Effector memory CD8-positive, alpha-beta T cell (primary cell): ENCODE data around the gene VPS8.

Experiments
- ATAC-seq: fragments of 150-1000 bp; cut with Tn5 transposase; replicated peaks from 2 replicates; pipeline ENCODE4 v1.10.0; 2021; ENCODE audit warnings: mild to moderate bottlenecking, moderate library complexity
- DNase-seq, 3 experiments: peaks; one replicate each; pipeline ENCODE4 v3.0.0; 2021
- H3K27ac Mint-ChIP-seq, 2 donors: one replicate each; pipeline ENCODE4 v1.8.0; 2022; ENCODE audit warnings: mild to moderate bottlenecking in 2 of 2, mixed read lengths in 2 of 2, moderate library complexity in 2 of 2
- H3K27me3 Mint-ChIP-seq, 2 donors: one replicate each; pipeline ENCODE4 v1.8.0; 2022; ENCODE audit warnings: mixed read lengths in 2 of 2
- H3K36me3 Mint-ChIP-seq: one replicate; pipeline ENCODE4 v1.8.0; 2022; ENCODE audit warnings: mild to moderate bottlenecking, moderate library complexity, mixed read lengths; ENCODE audit not compliant: insufficient read depth
- H3K4me1 Mint-ChIP-seq, 2 donors: one replicate each; pipeline ENCODE4 v1.8.0; 2022; ENCODE audit warnings: low read depth in 2 of 2, mixed read lengths in 2 of 2
- H3K4me3 Mint-ChIP-seq, 2 donors: one replicate each; pipeline ENCODE4 v1.8.0; 2022; ENCODE audit warnings: mild to moderate bottlenecking in 2 of 2, mixed read lengths in 2 of 2, moderate library complexity in 2 of 2
- H3K9me3 Mint-ChIP-seq, 2 donors: one replicate each; pipeline ENCODE4 v1.8.0; 2022; ENCODE audit warnings: mixed read lengths in 2 of 2

The VPS8 gene

GRCh38 chr3:184789314-184789998 is 22.5 kb upstream of the VPS8 start:
- no peaks in the 10 kb centered on the region for H3K36me3 Mint-ChIP-seq
- H3K4me3 Mint-ChIP-seq, result no peak overlapping the region
- H3K27ac Mint-ChIP-seq, result no peak overlapping the region
- peaks cover 10 to 11% of the 10 kb centered on the region in 2 donors for H3K4me1 Mint-ChIP-seq
- DNase-seq, result no peak
- H3K9me3 Mint-ChIP-seq, result no peaks in the 10 kb centered on the region
- no peak for ATAC-seq
- peaks cover 23 to 24% of the 10 kb centered on the region in 2 donors for H3K27me3 Mint-ChIP-seq

- Mint-ChIP-seq H3K36me3 (no peaks in the 10 kb centered on the region), H3K9me3 (no peaks in the 10 kb centered on the region), H3K4me1 (peaks cover 5 to 16% of the 10 kb centered on the region in 2 donors), H3K27me3 (peaks cover 9 to 20% of the 10 kb centered on the region in 2 donors), H3K4me3 (no peak overlapping the region), H3K27ac (no peak overlapping the region)
- ATAC-seq, result no peak
- DNase-seq, result no peak
These were observed 20.8 kb upstream of the VPS8 start for GRCh38 chr3:184791171-184791570.

- H3K27ac Mint-ChIP-seq, result no peak overlapping the region
- H3K27me3 Mint-ChIP-seq, result peaks cover 41 to 53% of the 10 kb centered on the region in 2 donors
- no peak overlapping the region for H3K4me3 Mint-ChIP-seq
- H3K9me3 Mint-ChIP-seq, result no peaks in the 10 kb centered on the region
- DNase-seq (no peak), ATAC-seq (no peak)
- peaks cover 12 to 21% of the 10 kb centered on the region in 2 donors for H3K4me1 Mint-ChIP-seq
- H3K36me3 Mint-ChIP-seq, result no peaks in the 10 kb centered on the region
These were observed 16.3 kb upstream of the VPS8 start for GRCh38 chr3:184795522-184796190.

- no peak overlapping the region for H3K27ac Mint-ChIP-seq
- H3K9me3 Mint-ChIP-seq, result no peaks in the 10 kb centered on the region
- DNase-seq, result no peak
- H3K36me3 Mint-ChIP-seq, result no peaks in the 10 kb centered on the region
- H3K27me3 Mint-ChIP-seq, result peaks cover 46 to 59% of the 10 kb centered on the region in 2 donors
- peaks cover 12 to 21% of the 10 kb centered on the region in 2 donors for H3K4me1 Mint-ChIP-seq
- ATAC-seq, result peak; percentile 81
- H3K4me3 Mint-ChIP-seq, result peak overlapping the region; percentile 4 to 7
These were observed 15.4 kb upstream of the VPS8 start for GRCh38 chr3:184796551-184796950.

GRCh38 chr3:184796954-184797353 is 15.0 kb upstream of the VPS8 start:
- Mint-ChIP-seq H3K4me1 (peaks cover 12 to 21% of the 10 kb centered on the region in 2 donors), H3K9me3 (no peaks in the 10 kb centered on the region), H3K4me3 (peak overlapping the region; percentile 4 to 7), H3K27me3 (peaks cover 46 to 59% of the 10 kb centered on the region in 2 donors), H3K27ac (no peak overlapping the region), H3K36me3 (no peaks in the 10 kb centered on the region)
- ATAC-seq (no peak), DNase-seq (no peak)

- Mint-ChIP-seq H3K36me3 (no peaks in the 10 kb centered on the region), H3K9me3 (no peaks in the 10 kb centered on the region), H3K4me1 (peaks cover 12 to 21% of the 10 kb centered on the region in 2 donors), H3K27ac (no peak overlapping the region), H3K27me3 (peaks cover 48 to 55% of the 10 kb centered on the region in 2 donors), H3K4me3 (no peak overlapping the region)
- no peak for ATAC-seq
- no peak for DNase-seq
These were observed 13.8 kb upstream of the VPS8 start for GRCh38 chr3:184798120-184798519.

- H3K27me3 Mint-ChIP-seq, result peaks cover 44 to 48% of the 10 kb centered on the region in 2 donors
- H3K36me3 Mint-ChIP-seq, result no peaks in the 10 kb centered on the region
- H3K9me3 Mint-ChIP-seq, result no peaks in the 10 kb centered on the region
- H3K4me1 Mint-ChIP-seq, result peaks cover 12% of the 10 kb centered on the region in 2 donors
- no peak overlapping the region for H3K4me3 Mint-ChIP-seq
- ATAC-seq (no peak), DNase-seq (no peak)
- H3K27ac Mint-ChIP-seq, result no peak overlapping the region
These were observed 11.5 kb upstream of the VPS8 start for GRCh38 chr3:184800349-184800930.

- no peak overlapping the region for H3K27ac Mint-ChIP-seq
- DNase-seq, result no peak
- ATAC-seq, result no peak
- H3K36me3 Mint-ChIP-seq, result no peaks in the 10 kb centered on the region
- H3K9me3 Mint-ChIP-seq, result no peaks in the 10 kb centered on the region
- no peak overlapping the region for H3K4me3 Mint-ChIP-seq
- peaks cover 43 to 50% of the 10 kb centered on the region in 2 donors for H3K27me3 Mint-ChIP-seq
- H3K4me1 Mint-ChIP-seq, result peaks cover 8% of the 10 kb centered on the region in 2 donors
These were observed 10.7 kb upstream of the VPS8 start for GRCh38 chr3:184801241-184801785.

- Mint-ChIP-seq H3K36me3 (no peaks in the 10 kb centered on the region), H3K9me3 (no peaks in the 10 kb centered on the region), H3K27ac (no peak overlapping the region), H3K27me3 (peaks cover 35 to 47% of the 10 kb centered on the region in 2 donors), H3K4me3 (no peak overlapping the region), H3K4me1 (no peaks in the 10 kb centered on the region)
- DNase-seq (no peak), ATAC-seq (no peak)
These were observed 9.8 kb upstream of the VPS8 start for GRCh38 chr3:184802150-184802549.

GRCh38 chr3:184804801-184805200 is 7.2 kb upstream of the VPS8 start:
- ATAC-seq (no peak), DNase-seq (no peak)
- H3K27me3 Mint-ChIP-seq, result peaks cover 18 to 33% of the 10 kb centered on the region in 2 donors
- no peaks in the 10 kb centered on the region for H3K9me3 Mint-ChIP-seq
- H3K4me3 Mint-ChIP-seq, result no peak overlapping the region
- H3K4me1 Mint-ChIP-seq, result no peaks in the 10 kb centered on the region
- H3K27ac Mint-ChIP-seq, result no peak overlapping the region
- H3K36me3 Mint-ChIP-seq, result no peaks in the 10 kb centered on the region

- ATAC-seq (no peak), DNase-seq (no peak)
- Mint-ChIP-seq H3K27ac (no peak overlapping the region), H3K27me3 (peaks cover 12 to 26% of the 10 kb centered on the region in 2 donors), H3K4me3 (no peak overlapping the region), H3K4me1 (no peaks in the 10 kb centered on the region), H3K36me3 (no peaks in the 10 kb centered on the region), H3K9me3 (no peaks in the 10 kb centered on the region)
These were observed 6.5 kb upstream of the VPS8 start for GRCh38 chr3:184805351-184806038.

GRCh38 chr3:184806567-184807271 is 5.2 kb upstream of the VPS8 start:
- H3K9me3 Mint-ChIP-seq, result no peaks in the 10 kb centered on the region
- DNase-seq (no peak), ATAC-seq (no peak)
- H3K4me3 Mint-ChIP-seq, result no peak overlapping the region
- peaks cover under 1 to 14% of the 10 kb centered on the region in 2 donors for H3K27me3 Mint-ChIP-seq
- H3K4me1 Mint-ChIP-seq, result peaks cover 5 to 7% of the 10 kb centered on the region in 2 donors
- H3K27ac Mint-ChIP-seq, result no peak overlapping the region
- H3K36me3 Mint-ChIP-seq, result peaks cover 1% of the 10 kb centered on the region

GRCh38 chr3:184807549-184807948 is 4.4 kb upstream of the VPS8 start:
- H3K9me3 Mint-ChIP-seq, result no peaks in the 10 kb centered on the region
- DNase-seq (no peak), ATAC-seq (no peak)
- no peak overlapping the region for H3K27ac Mint-ChIP-seq
- H3K27me3 Mint-ChIP-seq, result peaks cover 0 to 9% of the 10 kb centered on the region in 2 donors
- H3K4me3 Mint-ChIP-seq, result no peak overlapping the region
- H3K4me1 Mint-ChIP-seq, result peaks cover 8 to 11% of the 10 kb centered on the region in 2 donors
- H3K36me3 Mint-ChIP-seq, result peaks cover 7% of the 10 kb centered on the region
